HepG2 (cell line): ENCODE data around the gene SRCIN1. TPM values are rescaled to one million over a fixed set of nuclear protein-coding genes. Genes with fewer than 3 reads are reported as not detected.

ENCODE experiments used
- EZH2 ChIP-seq: conservative IDR thresholded peaks from 2 replicates; pipeline ENCODE4 v1.6.1; 2012; ENCODE audit warnings: mild to moderate bottlenecking, low read depth, low read length, moderate library complexity
- IKZF4 ChIP-seq: sonication (generic); formaldehyde crosslinking; IDR thresholded peaks from 2 replicates; pipeline ENCODE4 v1.5.1; 2020; ENCODE audit warnings: borderline replicate concordance, mild to moderate bottlenecking, low read depth, missing genetic modification reagents; ENCODE audit errors: not compliant biosample characterization
- MYNN ChIP-seq: sonication (generic); formaldehyde crosslinking; IDR thresholded peaks from 2 replicates; pipeline ENCODE4 v1.4.0; 2020; ENCODE audit warnings: mild to moderate bottlenecking, low read depth, missing genetic modification reagents
- NFIB ChIP-seq: sonication (generic); formaldehyde crosslinking; IDR thresholded peaks from 2 replicates; pipeline ENCODE4 v1.9.0; 2021; ENCODE audit warnings: missing genetic modification reagents, mild to moderate bottlenecking, borderline replicate concordance
- RNF2 ChIP-seq: fragments of 450-650 bp; conservative IDR thresholded peaks from 2 replicates; pipeline ENCODE4 v1.6.1; 2016; ENCODE audit warnings: low read depth
- SIN3B ChIP-seq: fragments of 150-350 bp; IDR thresholded peaks from 2 replicates; pipeline ENCODE4 v1.6.1; 2014; ENCODE audit warnings: low read length
- SMAD1 ChIP-seq: sonication (generic); formaldehyde crosslinking; IDR thresholded peaks from 2 replicates; pipeline ENCODE4 v1.4.0; 2020; ENCODE audit warnings: missing genetic modification reagents, low read depth, mild to moderate bottlenecking, borderline replicate concordance
- ZNF207 ChIP-seq: fragments of 450-650 bp; IDR thresholded peaks from 2 replicates; pipeline ENCODE4 v1.6.1; 2016; ENCODE audit warnings: antibody characterized with exemption, borderline replicate concordance
- ZNF333 ChIP-seq: sonication (generic); formaldehyde crosslinking; IDR thresholded peaks from 2 replicates; pipeline ENCODE4 v1.4.0; 2020; ENCODE audit warnings: mild to moderate bottlenecking, missing genetic modification reagents, borderline replicate concordance
- ZNF367 ChIP-seq: sonication (generic); formaldehyde crosslinking; IDR thresholded peaks from 2 replicates; pipeline ENCODE4 v1.4.0; 2020; ENCODE audit warnings: missing genetic modification reagents, borderline replicate concordance
- ZSCAN21 ChIP-seq: sonication (generic); formaldehyde crosslinking; IDR thresholded peaks from 2 replicates; pipeline ENCODE4 v1.8.0; 2022; ENCODE audit warnings: mild to moderate bottlenecking, missing genetic modification reagents, moderate library complexity, borderline replicate concordance
- polyA plus RNA-seq, 8 experiments: library from polyadenylated mRNA; depleted of rRNA in 3 of 8; stranded (reverse) in 7 of 8; unstranded in 1 of 8; fragments of >200 nt; fragmentation: Illumina TruSeq in 4 of 8; extraction: Trizol in 4 of 8; gene quantifications; 2 replicates each; pipeline versions ENCODE4 v1.2.1 to v1.2.3, GENCODE V29; 2011 to 2016; ENCODE audit warnings: low read depth in 4 of 8, missing spikeins in 1 of 8, mixed read lengths in 1 of 8; ENCODE audit not compliant: insufficient read depth in 1 of 8
- total RNA-seq, 5 experiments: library from RNA; depleted of rRNA; stranded (reverse); fragments of >200 nt; fragmentation: Illumina TruSeq; extraction: Trizol; gene quantifications; 2 replicates each; pipeline ENCODE4 v1.2.3, GENCODE V29; 2016; ENCODE audit warnings: low read depth in 1 of 5
- TF ChIP-seq, protein P1 (sequence below): sonication (generic); formaldehyde crosslinking; IDR thresholded peaks from 2 replicates; pipeline ENCODE4 v1.9.0; 2021; ENCODE audit warnings: missing genetic modification reagents, borderline replicate concordance
- TF ChIP-seq, protein P2 (sequence below): sonication (generic); formaldehyde crosslinking; IDR thresholded peaks from 2 replicates; pipeline ENCODE4 v1.4.0; 2020; ENCODE audit warnings: missing genetic modification reagents
- TF ChIP-seq, protein P3 (sequence below): fragments of 450-650 bp; IDR thresholded peaks from 2 replicates; pipeline ENCODE4 v1.6.1; 2017; ENCODE audit warnings: mild to moderate bottlenecking
- TF ChIP-seq, protein P4 (sequence below): sonication (generic); formaldehyde crosslinking; IDR thresholded peaks from 2 replicates; pipeline ENCODE4 v1.4.0; 2020; ENCODE audit warnings: mild to moderate bottlenecking, missing genetic modification reagents
- TF ChIP-seq, protein P5 (sequence below): sonication (generic); formaldehyde crosslinking; IDR thresholded peaks from 2 replicates; pipeline ENCODE4 v1.5.1; 2020; ENCODE audit warnings: mild to moderate bottlenecking, missing genetic modification reagents, moderate library complexity

The SRCIN1 gene
- total and polyA plus RNA-seq, 2 of the 13 experiments (the other 11 are each of a cell fraction or from before 2014, with no cell fraction given) = 1.2 to 9.6 TPM

DNA sequence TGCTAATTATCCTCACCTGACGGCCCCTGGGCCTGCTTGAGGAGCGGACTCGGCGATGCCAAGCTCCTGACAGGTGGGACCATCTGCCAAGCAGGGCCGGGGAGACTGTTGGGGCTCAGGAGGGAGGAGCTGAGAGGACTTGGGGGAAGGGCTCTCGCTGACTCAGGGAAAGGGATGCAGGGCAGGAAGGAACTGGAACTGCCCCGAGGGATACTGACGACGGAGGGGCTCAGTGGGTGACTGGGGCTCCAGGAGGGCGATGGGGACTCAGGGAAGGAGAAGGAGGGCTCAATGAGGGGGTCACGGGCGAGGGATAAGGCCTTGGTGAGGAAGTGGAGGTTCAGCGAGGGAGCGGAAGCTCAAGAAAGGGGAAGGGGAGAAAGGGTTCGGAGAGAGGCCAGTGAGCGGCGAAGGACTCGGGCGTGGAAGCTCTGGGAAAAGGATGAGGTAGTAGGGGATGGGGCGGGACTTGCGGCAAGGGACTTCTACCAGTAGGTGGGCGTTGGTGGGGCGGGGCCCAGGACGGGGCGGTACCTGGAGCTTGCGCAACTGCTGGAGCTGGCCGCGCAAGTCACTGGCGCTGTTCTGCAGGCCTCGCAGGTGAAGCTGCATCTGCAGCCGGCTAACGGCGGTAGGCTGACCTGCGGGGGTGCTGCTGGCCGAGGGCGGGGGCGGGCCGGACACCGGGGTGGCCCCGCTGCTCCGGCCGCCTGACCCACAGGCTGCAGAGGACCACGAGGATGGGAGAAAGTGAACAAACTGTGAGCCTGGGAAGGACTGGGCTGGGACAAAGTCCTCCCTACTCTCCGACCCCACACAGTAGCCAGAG is 46.5 kb downstream of the SRCIN1 start (continued):
- TF ChIP-seq, protein P1, sequence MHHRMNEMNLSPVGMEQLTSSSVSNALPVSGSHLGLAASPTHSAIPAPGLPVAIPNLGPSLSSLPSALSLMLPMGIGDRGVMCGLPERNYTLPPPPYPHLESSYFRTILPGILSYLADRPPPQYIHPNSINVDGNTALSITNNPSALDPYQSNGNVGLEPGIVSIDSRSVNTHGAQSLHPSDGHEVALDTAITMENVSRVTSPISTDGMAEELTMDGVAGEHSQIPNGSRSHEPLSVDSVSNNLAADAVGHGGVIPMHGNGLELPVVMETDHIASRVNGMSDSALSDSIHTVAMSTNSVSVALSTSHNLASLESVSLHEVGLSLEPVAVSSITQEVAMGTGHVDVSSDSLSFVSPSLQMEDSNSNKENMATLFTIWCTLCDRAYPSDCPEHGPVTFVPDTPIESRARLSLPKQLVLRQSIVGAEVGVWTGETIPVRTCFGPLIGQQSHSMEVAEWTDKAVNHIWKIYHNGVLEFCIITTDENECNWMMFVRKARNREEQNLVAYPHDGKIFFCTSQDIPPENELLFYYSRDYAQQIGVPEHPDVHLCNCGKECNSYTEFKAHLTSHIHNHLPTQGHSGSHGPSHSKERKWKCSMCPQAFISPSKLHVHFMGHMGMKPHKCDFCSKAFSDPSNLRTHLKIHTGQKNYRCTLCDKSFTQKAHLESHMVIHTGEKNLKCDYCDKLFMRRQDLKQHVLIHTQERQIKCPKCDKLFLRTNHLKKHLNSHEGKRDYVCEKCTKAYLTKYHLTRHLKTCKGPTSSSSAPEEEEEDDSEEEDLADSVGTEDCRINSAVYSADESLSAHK (CRISPR knock-in tag) = no peak
- TF ChIP-seq IKZF4 (CRISPR knock-in tag) = no peak
- no peak for TF ChIP-seq ZNF207
- TF ChIP-seq ZNF333 (CRISPR knock-in tag) = peak; percentile 77; the same call in 1 of the 2 replicates
- TF ChIP-seq, protein P2, sequence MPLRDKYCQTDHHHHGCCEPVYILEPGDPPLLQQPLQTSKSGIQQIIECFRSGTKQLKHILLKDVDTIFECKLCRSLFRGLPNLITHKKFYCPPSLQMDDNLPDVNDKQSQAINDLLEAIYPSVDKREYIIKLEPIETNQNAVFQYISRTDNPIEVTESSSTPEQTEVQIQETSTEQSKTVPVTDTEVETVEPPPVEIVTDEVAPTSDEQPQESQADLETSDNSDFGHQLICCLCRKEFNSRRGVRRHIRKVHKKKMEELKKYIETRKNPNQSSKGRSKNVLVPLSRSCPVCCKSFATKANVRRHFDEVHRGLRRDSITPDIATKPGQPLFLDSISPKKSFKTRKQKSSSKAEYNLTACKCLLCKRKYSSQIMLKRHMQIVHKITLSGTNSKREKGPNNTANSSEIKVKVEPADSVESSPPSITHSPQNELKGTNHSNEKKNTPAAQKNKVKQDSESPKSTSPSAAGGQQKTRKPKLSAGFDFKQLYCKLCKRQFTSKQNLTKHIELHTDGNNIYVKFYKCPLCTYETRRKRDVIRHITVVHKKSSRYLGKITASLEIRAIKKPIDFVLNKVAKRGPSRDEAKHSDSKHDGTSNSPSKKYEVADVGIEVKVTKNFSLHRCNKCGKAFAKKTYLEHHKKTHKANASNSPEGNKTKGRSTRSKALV (CRISPR knock-in tag) = peak; percentile 83; the same call in 1 of the 2 replicates
- peak; percentile 73; the same call in 1 of the 2 replicates for TF ChIP-seq ZSCAN21
- TF ChIP-seq NFIB = no peak
- TF ChIP-seq, protein P3, sequence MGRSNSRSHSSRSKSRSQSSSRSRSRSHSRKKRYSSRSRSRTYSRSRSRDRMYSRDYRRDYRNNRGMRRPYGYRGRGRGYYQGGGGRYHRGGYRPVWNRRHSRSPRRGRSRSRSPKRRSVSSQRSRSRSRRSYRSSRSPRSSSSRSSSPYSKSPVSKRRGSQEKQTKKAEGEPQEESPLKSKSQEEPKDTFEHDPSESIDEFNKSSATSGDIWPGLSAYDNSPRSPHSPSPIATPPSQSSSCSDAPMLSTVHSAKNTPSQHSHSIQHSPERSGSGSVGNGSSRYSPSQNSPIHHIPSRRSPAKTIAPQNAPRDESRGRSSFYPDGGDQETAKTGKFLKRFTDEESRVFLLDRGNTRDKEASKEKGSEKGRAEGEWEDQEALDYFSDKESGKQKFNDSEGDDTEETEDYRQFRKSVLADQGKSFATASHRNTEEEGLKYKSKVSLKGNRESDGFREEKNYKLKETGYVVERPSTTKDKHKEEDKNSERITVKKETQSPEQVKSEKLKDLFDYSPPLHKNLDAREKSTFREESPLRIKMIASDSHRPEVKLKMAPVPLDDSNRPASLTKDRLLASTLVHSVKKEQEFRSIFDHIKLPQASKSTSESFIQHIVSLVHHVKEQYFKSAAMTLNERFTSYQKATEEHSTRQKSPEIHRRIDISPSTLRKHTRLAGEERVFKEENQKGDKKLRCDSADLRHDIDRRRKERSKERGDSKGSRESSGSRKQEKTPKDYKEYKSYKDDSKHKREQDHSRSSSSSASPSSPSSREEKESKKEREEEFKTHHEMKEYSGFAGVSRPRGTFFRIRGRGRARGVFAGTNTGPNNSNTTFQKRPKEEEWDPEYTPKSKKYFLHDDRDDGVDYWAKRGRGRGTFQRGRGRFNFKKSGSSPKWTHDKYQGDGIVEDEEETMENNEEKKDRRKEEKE = no peak
- TF ChIP-seq SIN3B = peak; percentile 20; the same call in 1 of the 2 replicates
- TF ChIP-seq, protein P4, sequence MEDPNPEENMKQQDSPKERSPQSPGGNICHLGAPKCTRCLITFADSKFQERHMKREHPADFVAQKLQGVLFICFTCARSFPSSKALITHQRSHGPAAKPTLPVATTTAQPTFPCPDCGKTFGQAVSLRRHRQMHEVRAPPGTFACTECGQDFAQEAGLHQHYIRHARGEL = no peak
- no peak for TF ChIP-seq SMAD1
- TF ChIP-seq RNF2 = no peak
- no peak for TF ChIP-seq ZNF367 (CRISPR knock-in tag)
- no peak for TF ChIP-seq EZH2
- no peak for TF ChIP-seq MYNN
- TF ChIP-seq, protein P5, sequence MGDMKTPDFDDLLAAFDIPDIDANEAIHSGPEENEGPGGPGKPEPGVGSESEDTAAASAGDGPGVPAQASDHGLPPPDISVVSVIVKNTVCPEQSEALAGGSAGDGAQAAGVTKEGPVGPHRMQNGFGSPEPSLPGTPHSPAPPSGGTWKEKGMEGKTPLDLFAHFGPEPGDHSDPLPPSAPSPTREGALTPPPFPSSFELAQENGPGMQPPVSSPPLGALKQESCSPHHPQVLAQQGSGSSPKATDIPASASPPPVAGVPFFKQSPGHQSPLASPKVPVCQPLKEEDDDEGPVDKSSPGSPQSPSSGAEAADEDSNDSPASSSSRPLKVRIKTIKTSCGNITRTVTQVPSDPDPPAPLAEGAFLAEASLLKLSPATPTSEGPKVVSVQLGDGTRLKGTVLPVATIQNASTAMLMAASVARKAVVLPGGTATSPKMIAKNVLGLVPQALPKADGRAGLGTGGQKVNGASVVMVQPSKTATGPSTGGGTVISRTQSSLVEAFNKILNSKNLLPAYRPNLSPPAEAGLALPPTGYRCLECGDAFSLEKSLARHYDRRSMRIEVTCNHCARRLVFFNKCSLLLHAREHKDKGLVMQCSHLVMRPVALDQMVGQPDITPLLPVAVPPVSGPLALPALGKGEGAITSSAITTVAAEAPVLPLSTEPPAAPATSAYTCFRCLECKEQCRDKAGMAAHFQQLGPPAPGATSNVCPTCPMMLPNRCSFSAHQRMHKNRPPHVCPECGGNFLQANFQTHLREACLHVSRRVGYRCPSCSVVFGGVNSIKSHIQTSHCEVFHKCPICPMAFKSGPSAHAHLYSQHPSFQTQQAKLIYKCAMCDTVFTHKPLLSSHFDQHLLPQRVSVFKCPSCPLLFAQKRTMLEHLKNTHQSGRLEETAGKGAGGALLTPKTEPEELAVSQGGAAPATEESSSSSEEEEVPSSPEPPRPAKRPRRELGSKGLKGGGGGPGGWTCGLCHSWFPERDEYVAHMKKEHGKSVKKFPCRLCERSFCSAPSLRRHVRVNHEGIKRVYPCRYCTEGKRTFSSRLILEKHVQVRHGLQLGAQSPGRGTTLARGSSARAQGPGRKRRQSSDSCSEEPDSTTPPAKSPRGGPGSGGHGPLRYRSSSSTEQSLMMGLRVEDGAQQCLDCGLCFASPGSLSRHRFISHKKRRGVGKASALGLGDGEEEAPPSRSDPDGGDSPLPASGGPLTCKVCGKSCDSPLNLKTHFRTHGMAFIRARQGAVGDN = peak; percentile 91
